Measurements from ENCODE around the gene ERC2.

The ERC2 gene

GRCh38 chr3:55471522-55472280, 996.6 kb downstream of the ERC2 start:
- DNase-seq (ENCODE audit: low spot score), result no peak

GRCh38 chr3:55471084-55471483, 997.2 kb downstream of the ERC2 start:
- no peak for DNase-seq (ENCODE audit: low spot score)

GRCh38 chr3:55469957-55470526, 998.2 kb downstream of the ERC2 start:
- no peak for DNase-seq (ENCODE audit: low spot score)

- no peak for DNase-seq (ENCODE audit: low spot score)
Measured at GRCh38 chr3:55468251-55468650, 1000.0 kb downstream of the ERC2 start.

GRCh38 chr3:55467099-55467498, 1001.2 kb downstream of the ERC2 start:
- DNase-seq (ENCODE audit: low spot score), result no peak

- no peak for DNase-seq (ENCODE audit: low spot score)
Measured at GRCh38 chr3:55466526-55466925, 1001.7 kb downstream of the ERC2 start.

GRCh38 chr3:55461896-55462295, 1006.4 kb downstream of the ERC2 start:
- peak; percentile 40 for DNase-seq (ENCODE audit: low spot score)

- no peak for DNase-seq (ENCODE audit: low spot score)
Measured at GRCh38 chr3:55459838-55460237, 1008.4 kb downstream of the ERC2 start.

All from AG08396 (cell line).